GM18499 (cell line): ENCODE measurements around the gene CCNG2.
A peak's percentile ranks its signal among the peaks of the same experiment; 100 is the strongest.

Experiments
- ATAC-seq: cut with Tn5 transposase; IDR thresholded peaks from one replicate; pipeline ENCODE4 v1.9.1; 2021; ENCODE audit warnings: moderate number of reproducible peaks; ENCODE audit not compliant: insufficient read depth, unreplicated experiment

Gene CCNG2

DNA sequence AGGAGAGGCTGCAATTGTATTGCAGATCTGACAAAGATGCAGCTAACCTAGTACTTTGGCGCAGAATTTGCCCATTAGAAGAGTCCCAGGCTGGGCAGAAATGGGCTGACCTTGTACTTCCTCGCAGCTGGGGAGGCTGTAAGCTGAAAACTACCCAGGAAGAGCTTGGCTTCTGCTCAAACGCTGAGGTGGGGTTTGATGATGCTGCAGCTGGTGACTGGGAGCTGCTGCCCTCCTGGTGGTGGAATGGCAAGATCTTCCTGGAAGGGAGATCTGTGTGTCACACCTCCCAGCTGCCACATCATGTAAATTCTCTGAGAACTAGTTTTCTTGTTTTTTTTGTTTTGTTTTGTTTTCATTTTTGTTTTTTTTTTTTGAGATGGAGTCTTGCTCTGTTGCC, 17.4 kb downstream of the CCNG2 start:
- ATAC-seq: no peak

GRCh38 chr4:77175201-77175611, 18.2 kb downstream of the CCNG2 start:
- no peak for ATAC-seq

GRCh38 chr4:77176640-77177039, 19.6 kb downstream of the CCNG2 start:
- ATAC-seq: no peak

GRCh38 chr4:77177199-77177598, 20.2 kb downstream of the CCNG2 start:
- no peak for ATAC-seq

- no peak for ATAC-seq
Observed at GRCh38 chr4:77178560-77178959, 21.6 kb downstream of the CCNG2 start.

DNA sequence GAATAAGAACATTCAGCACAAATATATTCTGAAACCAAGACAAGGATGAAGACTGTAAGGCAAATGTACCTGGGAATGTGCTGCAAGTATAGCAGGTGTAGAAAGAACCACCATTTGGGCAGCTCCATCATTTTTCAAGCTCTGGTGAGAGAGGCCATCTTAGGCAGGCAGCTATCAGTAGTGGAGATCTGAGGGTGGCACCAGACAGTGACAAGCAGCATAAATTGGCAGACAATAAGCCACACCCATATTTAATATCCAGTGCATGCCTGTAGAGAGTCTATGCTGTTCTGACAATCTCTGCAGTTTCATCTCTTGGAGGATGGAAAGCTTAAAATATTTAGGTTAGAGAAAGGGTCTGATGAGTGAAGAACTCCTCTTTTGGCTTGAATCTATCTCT, 22.5 kb downstream of the CCNG2 start:
- ATAC-seq: no peak

DNA sequence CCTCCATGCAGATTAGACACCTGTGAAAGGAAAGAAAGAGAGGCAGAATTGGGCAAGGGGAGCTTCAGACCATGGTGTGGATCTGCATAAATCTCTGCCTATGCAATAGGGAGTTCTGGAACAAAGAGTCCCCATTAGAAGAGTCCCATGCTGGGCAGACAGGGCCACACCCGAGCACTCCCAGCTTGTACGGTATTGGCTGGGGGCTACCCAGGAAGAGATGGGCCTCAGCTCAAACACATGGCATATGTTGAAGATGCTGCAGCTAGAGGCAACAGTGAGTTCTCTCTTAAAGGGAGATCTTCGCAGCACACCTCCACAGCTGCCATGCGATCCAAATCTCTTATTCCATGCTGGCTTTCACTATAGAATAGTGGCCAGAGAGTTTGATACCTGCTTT, 24.7 kb downstream of the CCNG2 start:
- no peak for ATAC-seq

- ATAC-seq: no peak
Observed at GRCh38 chr4:77183777-77184420, 26.9 kb downstream of the CCNG2 start.

- ATAC-seq: no peak
Observed at GRCh38 chr4:77184974-77185373, 28.0 kb downstream of the CCNG2 start.

DNA sequence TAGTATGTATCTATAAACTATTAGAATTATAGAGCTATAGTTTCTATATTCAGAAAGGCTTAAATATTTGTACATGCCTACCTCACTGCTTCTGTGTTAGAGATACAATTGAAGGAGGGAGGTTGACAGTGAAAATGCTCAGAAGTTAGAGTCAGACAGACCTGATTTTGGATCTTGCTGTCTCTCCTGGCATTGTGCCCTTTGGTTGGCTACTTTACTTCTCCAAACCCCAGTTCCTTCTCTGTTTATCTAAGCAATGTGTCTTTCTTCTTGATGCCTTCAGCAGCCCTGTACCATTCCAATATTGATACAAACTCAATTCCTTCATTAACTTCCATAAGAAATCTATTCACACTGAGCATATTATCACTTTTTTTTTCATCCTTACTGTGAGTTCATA, 28.7 kb downstream of the CCNG2 start:
- ATAC-seq: no peak

DNA sequence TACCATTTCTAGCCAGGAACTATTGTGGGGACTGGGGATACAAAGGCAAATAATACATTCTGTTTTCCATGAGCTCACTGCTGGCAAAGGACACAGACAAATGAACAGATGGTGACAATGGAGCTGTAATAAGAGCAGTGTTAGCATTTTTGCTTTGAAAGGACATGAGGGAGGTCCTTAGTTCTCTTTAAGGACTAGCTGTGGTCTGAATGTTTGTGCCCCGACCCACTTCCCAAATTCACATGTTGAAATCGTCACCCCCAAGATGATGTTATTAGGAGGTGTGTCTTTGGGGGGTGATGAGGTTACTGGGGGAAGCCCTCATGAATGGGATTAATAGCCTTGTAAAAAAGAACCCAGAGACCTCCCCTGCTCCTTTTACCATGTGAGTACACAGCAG, 30.3 kb downstream of the CCNG2 start:
- no peak for ATAC-seq

- no peak for ATAC-seq
Observed at GRCh38 chr4:77188498-77189220, 31.7 kb downstream of the CCNG2 start.

- no peak for ATAC-seq
Observed at GRCh38 chr4:77189412-77189811, 32.4 kb downstream of the CCNG2 start.

- no peak for ATAC-seq
Observed at GRCh38 chr4:77190053-77190452, 33.0 kb downstream of the CCNG2 start.

DNA sequence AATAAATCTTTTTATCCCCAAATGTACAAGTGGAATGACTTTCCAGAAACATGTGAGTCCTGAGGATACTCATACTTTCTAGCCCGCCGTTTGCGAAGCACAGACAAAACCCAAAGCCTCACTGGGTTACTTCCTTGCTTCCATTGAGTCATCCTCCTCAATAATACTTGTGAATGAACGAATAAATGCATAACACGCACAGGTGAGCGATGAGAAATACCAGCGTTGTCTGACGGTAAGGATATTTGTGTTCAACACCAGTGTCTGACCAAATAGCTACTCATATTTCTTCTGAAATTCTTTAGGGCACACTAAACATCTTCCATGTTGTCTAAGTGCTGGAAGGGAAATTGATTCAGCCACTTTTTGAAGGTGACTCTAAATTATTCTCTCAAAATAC, 36.0 kb downstream of the CCNG2 start:
- ATAC-seq: no peak

DNA sequence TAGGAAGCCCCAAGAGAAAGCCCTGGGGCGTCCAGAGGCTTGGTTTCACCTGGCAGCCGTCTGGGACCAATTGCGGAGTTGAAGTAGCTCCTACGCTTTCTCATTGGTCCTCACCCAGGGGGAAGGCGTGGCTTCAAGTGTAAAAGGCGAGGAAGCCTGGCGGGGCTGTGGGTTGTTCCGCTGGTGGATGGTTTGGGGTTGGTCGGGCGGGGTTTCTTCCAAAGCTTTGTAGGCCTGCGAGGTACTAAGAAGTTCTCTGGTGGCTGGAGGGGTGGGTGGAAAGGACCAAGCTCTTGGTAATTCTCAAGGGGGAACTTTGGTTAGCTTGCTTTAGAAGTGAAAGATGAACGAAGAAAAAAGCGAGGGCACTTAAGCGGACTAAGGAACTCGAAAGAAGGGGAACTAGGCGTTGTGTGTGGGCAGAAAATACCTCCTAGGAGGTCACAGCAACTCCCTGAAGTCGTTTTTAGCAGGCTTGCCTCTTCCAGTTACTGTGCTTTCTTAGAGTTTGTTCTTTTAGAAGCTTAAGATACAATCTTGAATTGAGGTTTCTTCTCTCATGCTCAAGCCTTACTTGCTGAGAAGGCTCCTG, 36.6 kb downstream of the CCNG2 start:
- ATAC-seq: peak; percentile 74

DNA sequence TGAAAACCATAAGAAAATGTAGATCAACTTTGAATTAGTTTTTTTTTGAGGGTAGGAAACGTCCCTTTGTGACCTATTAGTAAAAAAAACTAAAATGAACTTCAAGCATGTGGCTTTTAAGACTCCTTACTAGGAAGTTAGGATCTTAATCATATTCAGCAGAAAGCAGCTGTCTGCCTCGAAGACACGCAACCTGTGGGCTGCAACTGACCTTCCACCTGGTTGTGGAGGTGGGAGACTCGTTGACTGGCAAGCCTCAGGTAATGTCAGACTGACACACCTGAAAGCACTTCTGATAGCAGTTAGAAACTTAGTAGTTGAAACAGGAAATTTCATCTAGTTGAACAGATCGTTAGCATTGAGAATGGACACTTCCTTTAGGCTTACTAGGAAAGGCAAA, 37.4 kb downstream of the CCNG2 start:
- ATAC-seq: no peak

DNA sequence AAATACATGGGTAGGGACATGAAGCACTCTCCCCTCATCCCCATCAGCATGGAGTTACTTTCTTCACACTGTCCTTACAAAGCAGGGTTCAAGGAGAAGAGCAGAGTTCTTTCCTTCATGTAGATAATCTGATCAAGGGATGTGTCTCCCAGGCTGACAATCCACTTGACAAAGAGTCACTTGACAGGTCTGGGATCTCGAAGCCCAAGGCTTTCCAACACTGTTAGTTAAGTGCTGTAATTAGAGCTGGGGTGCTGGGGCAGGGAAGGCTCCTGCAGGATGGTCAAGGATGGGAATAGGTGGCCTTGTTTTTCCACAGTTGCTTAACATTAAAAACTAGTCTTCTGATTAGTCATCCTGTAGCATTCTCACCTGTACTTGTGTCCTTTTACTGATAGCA, 38.0 kb downstream of the CCNG2 start:
- no peak for ATAC-seq

GRCh38 chr4:77196866-77197265, 39.9 kb downstream of the CCNG2 start:
- ATAC-seq: peak; percentile 43

GRCh38 chr4:77197361-77197760, 40.4 kb downstream of the CCNG2 start:
- no peak for ATAC-seq

- ATAC-seq: no peak
Observed at GRCh38 chr4:77197831-77198230, 40.8 kb downstream of the CCNG2 start.

DNA sequence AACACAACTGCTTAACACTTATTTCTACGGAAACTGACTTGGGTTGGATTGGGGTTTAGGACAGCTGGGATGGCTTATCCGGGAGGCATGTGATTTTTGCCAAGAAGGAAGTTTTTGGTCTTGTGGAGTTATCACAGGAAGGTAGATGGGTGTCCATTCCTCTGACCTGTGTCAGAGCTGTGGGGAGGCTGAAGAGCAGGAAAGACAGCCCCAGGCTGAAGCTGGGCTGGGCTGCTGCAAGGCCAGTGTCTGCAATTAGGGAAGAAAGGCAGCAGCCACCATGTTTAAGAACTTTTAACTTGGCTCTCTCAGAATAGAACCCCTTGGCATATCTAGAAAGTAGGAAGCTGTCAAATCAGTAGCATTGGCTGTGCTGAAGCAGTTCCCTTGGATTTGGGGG, 42.3 kb downstream of the CCNG2 start:
- no peak for ATAC-seq
